Activated CD8-positive, alpha-beta memory T cell treated with anti-CD3 and anti-CD28 coated beads for 36 hours (primary cell): ENCODE results near the gene LMF1. TPM values are rescaled to one million over a fixed set of nuclear protein-coding genes. Genes with fewer than 3 reads are reported as not detected.

Experiments
- CTCF ChIA-PET: fragments of 350-600 bp; sonication (Branson Sonifier 250); formaldehyde crosslinking; loops from one replicate; lab custom pipeline; 2021; ENCODE audit warnings: antibody characterized with exemption; lab: Charles Lee
- POLR2A ChIA-PET: fragments of 350-600 bp; sonication (Branson Sonifier 250); formaldehyde crosslinking; loops from one replicate; lab custom pipeline; 2021; ENCODE audit warnings: antibody characterized with exemption; lab: Charles Lee
- total RNA-seq, 2 experiments: library from RNA; stranded (reverse); gene quantifications; one replicate each; pipeline ENCODE4 v1.2.3, GENCODE V29; 2021

Gene LMF1
- total RNA-seq, result 1 to 10 TPM; 7.7 to 7.8 TPM

DNA sequence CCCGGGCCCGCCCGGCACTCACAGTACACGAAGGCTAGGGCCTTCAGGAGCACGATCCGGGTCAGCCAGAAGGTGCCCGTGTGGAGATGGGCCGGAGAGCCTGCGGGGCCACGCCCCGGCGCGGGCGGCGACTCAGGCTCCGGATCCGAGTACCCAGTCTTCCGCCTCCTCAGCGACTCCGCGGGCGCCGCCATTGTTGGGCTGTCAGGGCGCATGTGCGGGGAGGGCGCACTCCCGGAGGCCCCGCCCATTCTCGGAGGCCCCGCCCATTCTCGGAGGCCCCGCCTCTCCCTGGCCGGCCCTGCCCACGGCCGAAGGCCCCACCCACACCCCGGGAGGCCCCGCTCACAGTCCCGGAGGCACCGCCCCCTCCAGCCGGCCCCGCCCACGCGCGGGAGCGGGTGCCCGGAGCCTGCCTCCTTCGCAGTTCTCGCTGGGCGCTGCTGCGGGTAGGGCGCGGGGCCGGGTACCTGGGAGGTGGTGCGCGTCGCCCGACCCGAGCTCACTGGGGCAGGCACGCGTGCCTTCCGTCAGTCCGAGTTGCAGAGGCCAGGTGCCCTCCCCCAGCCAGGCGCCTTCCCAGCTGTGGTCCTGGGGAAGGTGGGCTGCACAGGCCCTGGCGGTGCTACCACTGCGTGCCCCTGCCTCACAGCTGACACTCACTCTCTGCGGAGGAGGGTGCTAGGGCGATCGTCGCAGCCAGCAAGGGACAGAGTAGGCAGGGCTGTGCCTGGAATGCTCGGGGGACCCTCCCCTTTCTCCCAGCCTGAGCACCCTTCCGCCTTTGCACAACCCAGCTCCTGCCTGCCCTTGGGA is at the start of gene LMF1:
LMF1 (minus strand) TSS at position 219 of the 816 bp plus-strand sequence; CDS start at position 215, 4 bp downstream.
- CTCF ChIA-PET, result interaction anchor here (1.0 kb wide), 1 partner anchor 9 kb away, joined by 5 read pairs; no protein-coding TSS in a partner anchor
- POLR2A ChIA-PET, result interaction anchor here (0.5 kb wide), 1 partner anchor 17 kb away, joined by 6 read pairs; no protein-coding TSS in a partner anchor

DNA sequence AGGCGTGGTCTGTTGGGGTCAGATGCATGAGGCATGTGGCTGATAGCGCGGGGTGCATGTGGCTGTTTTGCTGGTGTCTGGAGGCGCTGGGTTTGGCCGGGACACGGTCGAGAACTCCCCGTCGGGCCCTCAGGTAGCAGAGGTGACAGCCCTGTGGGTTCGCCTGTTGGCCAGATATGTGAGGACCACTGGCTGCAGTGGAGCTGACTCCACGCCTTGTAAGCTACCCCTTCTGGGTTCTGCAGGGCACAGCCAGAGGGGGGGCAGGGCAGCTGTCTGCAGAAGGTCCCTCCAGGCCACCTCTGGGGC is 49.3 kb upstream of the LMF1 start:
- ChIA-PET POLR2A (no interaction called here), CTCF (no interaction called here)

DNA sequence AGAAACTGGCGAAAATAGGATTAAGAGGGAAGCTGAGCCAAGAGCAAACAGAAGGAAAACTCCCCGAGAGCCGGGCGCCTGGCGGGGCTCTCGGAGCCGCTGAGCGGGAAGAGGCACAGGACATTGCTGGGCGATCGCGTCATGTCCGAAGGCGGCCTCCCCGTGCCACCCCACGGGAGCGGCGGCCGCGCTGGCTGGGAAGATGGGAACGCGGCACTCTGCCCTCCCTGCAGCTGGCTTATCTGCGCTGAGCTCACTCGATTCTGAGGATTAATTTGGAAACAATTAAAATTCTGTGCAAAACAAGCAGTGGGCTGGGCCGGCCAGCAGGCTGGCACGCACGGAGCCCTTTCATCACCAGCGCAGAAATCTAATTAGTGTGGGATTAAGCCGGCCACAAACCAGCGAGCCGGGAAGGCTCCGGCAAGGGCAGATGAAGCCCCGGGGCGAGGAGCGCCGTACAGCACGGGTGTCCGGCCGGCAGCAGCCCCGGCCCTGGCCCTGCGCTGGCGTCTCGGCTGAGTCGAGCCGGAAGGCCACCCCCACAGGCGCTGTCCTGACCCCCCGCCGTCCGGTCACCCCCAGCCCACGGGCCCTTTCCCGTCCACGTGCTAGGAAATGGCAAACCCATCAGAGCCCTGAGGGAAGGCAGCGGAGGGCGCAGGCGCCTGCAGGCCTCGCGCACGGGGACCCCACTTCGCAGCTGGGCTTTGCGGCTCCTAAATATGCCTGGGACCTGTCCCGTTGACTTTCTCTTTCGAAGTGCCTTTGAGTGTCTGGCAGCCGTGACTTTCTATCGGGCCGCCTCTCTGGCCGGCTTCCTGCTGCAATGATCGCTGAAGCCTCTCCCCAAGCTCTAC is 48.7 kb upstream of the LMF1 start:
- POLR2A ChIA-PET, result no interaction called here
- CTCF ChIA-PET, result no interaction called here

DNA sequence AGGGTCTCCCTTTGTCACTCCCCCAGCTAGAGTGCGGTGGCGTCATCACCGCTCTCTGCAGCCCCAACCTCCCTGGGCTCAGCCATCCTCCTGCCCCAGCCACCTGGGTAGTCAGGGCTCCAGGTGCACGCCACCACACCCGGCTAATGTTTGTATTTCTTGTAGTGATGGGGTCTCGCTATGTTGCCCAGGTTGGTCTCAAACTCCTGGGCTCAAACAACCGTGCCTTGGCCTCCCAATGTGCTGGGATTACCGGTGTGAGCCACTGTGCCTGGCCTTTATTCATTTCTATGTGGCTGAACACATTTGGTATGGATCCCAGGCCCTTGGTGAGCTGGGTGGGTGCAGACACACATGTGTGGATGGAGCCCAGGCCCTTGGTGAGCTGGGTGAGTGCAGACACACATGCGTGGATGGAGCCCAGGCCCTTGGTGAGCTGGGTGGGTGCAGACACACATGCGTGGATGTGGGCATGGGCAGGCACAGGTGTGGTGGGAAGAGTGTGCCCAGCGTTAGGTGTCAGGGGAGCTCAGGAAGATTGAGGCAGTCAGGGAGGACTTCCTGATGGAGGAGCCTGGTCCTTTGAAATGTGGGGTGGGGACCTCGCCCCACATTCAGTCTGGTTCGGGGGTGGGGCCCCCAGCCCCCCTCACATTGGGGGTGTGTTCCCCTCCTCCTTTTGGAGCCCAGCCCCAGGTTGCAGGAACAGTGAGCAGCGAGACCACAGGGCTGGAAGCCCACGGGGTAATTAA is 47.8 kb upstream of the LMF1 start:
- CTCF ChIA-PET, result no interaction called here
- POLR2A ChIA-PET, result no interaction called here

DNA sequence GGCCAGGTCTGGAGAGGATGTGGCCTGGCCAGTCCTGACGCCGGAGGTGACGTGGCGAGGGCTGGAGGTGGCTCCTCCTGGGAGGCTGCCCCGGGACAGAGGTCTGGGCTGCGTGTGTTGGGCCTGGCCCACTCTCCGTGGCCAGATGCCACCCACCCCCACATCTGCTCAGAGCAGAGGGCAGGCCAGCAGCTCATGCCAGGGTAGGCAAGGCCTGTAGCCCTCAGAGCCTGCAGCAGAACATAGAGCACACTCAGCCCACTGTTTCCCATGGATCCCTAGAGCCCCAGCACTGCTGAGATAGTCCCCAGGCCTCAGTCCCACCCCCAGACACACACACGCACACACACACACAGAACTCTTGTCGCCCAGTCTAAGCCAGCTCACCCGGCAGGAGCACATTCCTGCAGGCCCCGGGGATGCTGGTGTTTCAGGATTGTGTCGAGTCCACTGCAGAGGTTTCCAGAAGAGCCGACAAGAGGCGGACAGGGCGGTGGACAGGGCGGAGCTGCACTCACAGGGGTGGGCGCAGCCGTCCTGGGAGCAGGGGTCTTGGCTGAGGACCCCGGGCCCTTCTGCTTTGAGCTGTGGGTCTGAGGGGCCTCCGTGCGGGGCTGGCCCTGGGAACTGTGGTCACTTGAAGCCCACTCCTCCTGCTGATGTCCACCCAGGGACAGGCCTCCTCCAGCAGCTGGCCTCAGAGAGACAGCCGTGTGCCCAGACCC is 44.1 kb upstream of the LMF1 start:
- CTCF ChIA-PET, result no interaction called here
- POLR2A ChIA-PET, result no interaction called here

DNA sequence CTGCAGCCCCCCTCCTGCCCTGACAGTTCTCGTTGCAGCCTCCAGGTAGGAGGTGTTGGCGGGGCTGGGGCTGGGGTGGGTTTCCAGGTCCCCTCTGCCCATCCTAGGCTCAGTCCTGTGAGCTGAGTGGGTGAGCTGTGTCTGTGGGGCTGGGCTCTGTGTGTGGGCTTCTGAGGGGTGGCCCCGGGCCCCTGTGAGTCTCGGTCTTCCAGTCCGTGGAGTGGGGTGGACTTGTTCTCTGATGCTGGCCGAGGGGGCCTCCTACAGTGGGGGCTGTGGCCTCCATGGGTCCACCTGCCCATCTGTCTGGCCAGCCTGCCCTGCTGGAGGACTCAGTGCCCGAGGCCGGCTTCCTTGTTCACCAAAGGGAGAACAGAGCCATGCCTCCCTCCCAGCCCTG is 43.4 kb upstream of the LMF1 start:
- ChIA-PET POLR2A (no interaction called here), CTCF (no interaction called here)

DNA sequence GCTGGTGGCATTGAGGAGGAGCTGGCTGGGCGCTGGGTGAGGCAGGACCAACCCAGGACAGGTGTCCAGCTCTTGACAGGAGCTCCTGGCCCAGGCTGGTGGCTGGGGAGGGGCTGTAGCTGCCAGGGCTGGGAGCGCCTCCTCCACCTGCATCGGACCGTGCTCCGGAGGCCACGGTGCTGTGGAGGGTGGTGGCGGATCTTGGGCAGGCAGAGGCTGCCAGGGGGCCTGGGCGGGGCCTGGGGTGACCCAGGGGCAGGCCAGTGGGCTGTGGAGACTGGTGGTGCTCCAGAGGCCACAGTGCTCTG is 42.8 kb upstream of the LMF1 start:
- CTCF ChIA-PET, result no interaction called here
- POLR2A ChIA-PET, result no interaction called here

DNA sequence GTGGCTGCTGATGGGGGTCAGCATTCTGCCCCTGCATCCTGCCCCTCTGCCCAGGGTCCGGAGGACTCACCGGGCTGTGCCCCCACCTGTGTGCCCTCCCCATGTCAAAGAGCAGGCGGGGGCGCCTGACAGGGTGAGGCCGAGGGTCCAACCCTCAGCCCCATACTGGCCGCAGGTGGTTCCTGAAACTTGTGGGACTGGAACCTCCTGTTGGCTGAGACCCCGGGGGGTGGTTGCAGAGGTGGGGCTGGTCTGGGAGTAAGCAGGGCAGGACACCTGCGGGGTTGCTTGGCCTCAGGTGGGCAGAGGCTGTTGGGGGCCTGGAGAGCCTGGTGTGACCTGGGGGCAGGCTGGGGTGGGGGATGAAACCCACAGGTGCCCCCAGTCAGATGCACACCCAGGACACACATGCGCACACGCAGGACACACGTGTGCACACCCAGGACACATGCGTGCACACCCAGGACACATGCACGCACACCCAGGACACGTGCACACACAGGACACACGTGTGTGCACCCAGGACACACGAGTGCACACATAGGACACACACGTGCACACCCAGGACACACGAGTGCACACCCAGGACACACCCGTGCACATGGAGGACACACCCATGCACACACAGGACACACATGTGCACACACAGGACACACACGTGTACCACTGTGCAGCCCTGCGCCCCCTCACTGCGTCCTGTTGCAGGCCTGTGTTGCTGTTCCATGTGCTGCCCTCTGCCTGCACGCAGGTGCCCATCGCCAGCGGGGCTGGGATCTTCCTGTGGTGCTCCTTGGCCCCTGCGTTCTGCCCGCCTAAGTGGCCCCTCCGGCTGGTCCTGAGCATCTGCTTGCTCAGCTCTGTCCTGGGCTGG is 42.2 kb upstream of the LMF1 start:
- POLR2A ChIA-PET, result no interaction called here
- CTCF ChIA-PET, result no interaction called here

DNA sequence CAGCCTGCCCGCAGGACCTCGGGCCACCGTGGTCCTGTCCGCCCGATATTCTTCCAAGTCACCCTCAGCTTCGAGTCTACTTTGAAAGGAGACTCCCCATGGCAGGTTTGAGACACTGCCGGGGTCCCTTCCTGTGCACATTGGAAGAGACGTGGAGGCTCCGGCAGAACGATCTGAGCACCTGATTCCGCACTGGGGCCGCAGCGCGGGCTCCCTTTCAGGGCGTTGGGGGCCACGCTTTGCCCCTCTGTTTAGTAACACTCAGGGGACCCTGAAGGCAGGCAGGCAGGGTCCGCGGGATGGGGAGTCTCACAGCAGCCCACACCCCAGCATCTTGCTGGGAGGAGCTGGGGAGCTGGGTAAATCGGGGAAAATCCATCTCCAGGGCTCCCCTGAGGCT is 41.4 kb upstream of the LMF1 start:
- POLR2A ChIA-PET, result no interaction called here
- CTCF ChIA-PET, result no interaction called here

DNA sequence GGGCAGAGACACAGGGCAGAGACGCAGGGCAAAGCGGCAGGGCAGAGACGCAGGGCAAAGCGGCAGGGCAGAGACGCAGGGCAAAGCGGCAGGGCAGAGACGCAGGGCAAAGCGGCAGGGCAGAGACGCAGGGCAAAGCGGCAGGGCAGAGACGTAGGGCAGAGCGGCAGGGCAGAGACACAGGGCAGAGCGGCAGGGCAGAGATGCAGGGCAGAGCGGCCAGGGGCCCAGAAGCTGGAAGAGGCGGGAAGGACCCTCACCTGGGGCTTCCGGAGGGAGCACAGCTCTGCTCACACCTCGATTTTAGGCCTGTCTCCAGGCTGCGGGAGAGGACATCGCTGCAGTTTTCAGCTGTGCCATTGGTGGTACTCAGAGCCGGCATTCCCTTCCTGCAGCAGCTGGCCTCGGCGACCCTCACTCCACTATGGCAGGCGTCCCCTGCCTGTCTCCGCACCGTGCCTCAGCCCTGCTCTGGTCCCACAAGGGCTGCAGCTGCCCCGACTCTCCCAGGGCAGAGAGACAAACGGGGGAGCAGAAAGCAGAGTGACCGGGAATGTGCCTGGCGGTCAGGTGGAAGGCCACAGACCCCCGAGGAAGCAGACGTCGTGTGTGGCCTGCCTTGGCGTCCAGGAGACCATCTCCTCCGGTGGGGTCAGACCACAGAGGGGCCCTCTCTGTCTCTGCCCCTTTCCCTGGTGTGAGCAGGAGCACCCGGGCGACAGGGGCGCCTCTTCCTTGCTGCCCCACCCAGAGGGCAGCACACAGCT is 40.7 kb upstream of the LMF1 start:
- ChIA-PET POLR2A (no interaction called here), CTCF (no interaction called here)

DNA sequence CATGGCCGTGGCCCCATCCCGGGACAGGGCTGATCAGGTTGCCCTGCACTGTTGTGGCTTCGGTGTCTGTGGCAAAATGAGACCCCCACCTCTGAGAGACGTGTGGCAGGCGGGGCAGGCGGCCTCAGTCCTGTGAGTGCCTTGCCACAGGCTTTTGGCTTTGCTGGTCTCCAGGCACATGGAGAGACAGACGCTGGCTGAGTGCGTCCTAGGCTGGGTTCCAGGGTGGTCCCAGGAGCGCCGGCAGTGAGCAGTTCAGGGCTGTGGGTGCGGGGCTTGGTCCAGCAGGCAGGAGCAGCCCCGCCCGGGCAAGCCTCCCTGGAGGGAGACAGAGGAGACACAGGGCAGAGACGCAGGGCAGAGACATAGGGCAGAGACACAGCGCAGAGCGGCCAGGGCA is 40.0 kb upstream of the LMF1 start:
- ChIA-PET POLR2A (no interaction called here), CTCF (no interaction called here)

DNA sequence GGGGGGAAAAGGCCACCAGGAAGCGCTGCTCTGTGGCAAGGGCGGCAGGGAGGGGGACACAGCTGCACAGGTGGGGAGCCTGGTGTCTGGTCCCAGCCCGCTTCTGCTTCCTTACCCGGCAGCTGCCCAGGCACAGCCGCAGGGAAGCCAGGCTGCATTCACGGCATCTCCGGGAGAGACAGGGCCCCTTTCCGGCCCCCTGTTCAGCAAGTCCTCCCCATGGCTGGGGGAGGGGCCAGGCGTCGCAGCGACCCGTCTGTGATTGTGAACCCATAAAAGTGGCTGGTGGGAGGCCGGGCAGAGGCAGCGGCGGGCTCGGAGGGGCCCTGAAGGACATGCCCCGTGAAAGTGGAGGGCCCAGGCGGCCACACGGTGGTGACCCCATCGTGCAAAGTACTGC is 39.5 kb upstream of the LMF1 start:
- ChIA-PET CTCF (no interaction called here), POLR2A (no interaction called here)

DNA sequence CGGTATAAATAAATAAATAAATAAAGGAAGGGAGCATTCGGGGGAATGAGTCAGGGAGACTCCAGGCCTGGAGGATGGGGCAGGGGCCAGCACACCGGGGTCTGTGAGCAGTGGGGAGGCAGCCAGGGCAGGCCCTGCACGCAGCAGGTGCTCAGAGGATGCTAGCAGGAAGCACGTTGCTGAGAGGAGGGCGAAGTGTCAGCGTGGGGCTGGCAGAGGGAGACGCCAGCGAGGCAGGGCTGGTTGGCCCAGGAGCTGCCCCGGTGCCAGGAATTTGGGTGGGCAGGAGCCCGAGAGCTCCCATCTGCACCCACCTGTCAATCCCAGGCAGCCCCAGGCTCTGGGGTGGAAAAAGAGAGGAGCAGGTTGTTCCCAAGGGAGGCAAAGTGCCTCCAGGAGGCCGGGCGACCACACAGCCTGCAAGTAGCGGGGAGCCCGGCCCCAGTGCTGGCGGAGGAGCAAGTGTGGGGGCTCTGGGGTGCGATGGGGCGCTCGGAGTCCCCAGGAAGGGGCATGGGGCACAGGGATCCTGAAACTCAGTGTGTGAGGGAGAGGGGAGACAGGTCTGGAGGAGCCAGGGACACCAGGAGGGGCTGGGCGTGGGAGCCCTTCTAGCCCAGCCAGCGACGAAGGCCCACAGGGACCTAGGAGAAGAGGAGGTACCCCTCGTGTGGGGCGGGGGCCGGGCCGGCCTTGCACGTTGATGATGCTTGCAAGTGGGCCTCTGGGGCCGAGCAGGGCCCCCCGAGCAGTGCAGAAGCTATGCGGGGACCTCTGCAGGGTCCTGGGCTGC is 38.8 kb upstream of the LMF1 start:
- ChIA-PET POLR2A (no interaction called here), CTCF (no interaction called here)

DNA sequence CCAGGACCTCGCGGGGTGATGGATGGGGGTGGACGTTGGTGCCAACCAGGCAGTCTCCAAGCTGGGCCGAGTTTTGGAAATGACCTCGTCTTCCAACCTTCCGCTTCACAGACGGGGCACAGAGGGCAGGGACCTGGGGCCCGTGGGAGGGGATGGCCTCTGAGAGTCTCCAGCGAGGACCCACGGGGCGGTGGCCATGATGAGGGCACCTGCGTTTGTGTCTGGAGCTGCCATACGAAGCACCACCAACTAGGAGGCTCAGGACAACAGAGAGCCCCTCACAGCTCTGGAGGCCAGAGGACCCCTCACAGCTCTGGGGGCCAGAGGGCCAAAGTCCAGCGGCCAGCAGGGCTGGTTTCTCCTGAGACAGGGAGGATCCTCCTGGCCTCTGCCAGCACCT is 37.3 kb upstream of the LMF1 start:
- CTCF ChIA-PET, result no interaction called here
- POLR2A ChIA-PET, result no interaction called here

DNA sequence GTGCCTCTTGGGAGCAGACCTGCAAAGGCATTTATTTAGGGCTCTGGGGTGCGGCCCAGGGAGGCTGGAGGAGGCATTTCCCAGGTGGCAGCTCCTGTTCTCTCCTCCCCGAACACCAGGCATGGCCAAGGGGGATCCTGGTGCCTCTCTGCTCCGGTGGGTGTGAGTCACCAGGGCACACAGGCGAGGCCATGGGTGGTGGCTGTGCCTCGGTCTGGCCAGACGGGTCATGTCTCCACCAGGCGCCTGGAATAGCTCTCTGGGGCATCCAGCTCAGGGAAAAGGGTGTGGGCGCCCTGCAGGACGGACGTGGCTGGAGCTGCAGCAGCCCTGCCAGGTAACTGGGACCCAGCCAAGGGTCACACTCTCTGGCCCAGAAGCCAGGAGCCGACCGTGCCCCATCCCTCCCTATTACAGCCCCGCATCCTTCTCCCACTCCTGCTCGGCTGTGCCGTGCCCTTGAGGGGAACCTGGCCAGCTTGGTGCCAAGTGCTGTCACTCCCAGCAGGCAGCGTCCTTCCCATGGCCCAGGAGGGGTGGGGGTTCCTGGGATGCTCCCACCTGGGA is 36.6 kb upstream of the LMF1 start:
- ChIA-PET POLR2A (no interaction called here), CTCF (no interaction called here)

DNA sequence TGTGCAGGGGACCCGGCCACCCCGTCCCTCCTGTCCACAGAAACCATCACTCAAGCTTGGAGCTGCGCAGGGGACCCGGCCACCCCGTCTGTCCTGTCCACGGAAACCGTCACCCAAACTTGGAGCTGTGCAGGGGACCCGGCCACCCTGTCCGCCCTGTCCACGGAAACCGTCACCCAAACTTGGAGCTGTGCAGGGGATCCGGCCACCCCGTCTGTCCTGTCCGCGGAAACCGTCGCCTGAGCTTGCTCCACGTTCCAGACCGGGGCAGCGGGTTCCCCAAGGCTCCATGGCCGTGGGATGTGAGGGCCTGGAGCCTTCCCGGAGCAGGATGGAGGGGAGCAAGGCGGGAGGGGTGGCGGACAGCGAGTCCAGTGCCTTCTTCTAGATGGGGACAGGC is 36.0 kb upstream of the LMF1 start:
- ChIA-PET POLR2A (no interaction called here), CTCF (no interaction called here)

DNA sequence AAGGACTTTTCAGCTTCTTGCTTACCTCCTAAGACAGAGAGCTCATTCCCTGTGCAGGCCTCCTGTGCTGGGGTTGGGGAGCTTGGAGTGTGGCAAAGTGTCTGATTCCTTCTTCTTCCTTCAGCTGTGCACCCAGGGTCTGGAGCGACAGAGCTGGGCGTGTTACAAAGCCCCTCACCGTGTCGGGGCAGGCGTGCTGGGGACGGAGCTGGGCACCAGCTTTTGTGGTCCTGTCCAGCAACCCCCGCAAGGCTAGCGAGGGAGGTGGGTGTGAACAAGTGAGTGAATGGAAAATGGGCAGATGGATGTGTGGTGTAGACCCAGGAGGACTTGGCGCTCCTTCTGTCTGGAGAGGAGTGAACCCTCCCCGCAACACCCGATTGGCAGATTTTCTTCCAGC is 34.5 kb upstream of the LMF1 start:
- POLR2A ChIA-PET, result no interaction called here
- CTCF ChIA-PET, result interaction anchor here (0.6 to 1.5 kb wide), 2 partner anchors 52 to 289 kb away, joined by 3 to 4 read pairs; no protein-coding TSS in a partner anchor
